Omental fat pad (tissue), 4 donors: Measurements from ENCODE around the gene TAS1R1. TPM values are rescaled to one million over a fixed set of nuclear protein-coding genes. Genes with fewer than 3 reads are reported as not detected.
A peak's percentile ranks its signal among the peaks of the same experiment; 100 is the strongest.

Source experiments
- ATAC-seq: fragments of 150-250 bp; one replicate; pipeline ENCODE4 v1.9.1; 2016; ENCODE audit warnings: mild to moderate bottlenecking, moderate library complexity; ENCODE audit not compliant: low FRiP score
- DNase-seq: peaks from one replicate; pipeline ENCODE4 v3.0.0-alpha.2; 2019; ENCODE audit warnings: low spot score
- CTCF ChIP-seq, 3 donors: fragments of 450-650 bp; IDR thresholded peaks; one replicate each; pipeline ENCODE4 v1.5.1; 2016 to 2017; ENCODE audit warnings: antibody characterized with exemption in 3 of 3, mild to moderate bottlenecking in 3 of 3, moderate library complexity in 2 of 3
- total RNA-seq, 4 donors: library from RNA; depleted of rRNA; stranded (reverse); fragments of >200 nt; gene quantifications; one replicate each; pipeline ENCODE4 v1.1.0, GENCODE V29; 2016

TAS1R1 gene
- total RNA-seq, 4 donors from 2014 or later: 0.19 TPM; not detected in 3

GRCh38 chr1:6590046-6590445, 34.9 kb downstream of the TAS1R1 start:
- TF ChIP-seq CTCF (IDR thresholded peaks at IDR 0.05): no peak
- DNase-seq: no peak
- no peak for ATAC-seq

DNA sequence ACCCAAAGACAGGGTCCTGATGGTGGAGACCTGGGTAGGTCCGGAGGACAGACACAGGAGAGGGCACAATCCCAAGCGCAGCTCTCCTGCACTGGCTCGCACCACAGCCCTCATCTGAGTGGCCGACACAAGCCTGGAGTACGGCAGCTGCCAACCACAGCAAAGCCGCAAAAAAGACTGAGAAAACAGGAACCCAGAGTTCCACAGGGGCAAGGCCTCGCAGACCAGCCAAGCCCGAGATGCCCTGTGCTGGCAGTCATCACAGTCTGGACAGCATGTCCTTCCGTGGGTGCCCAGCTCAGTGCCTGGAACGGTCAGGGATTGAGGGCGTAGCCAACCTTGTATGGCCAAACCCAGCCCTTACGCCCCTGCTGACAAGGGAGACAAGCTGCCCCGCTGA, 36.1 kb downstream of the TAS1R1 start:
- no peak for DNase-seq
- peak; percentile 30 for ATAC-seq
- no peak for TF ChIP-seq CTCF (IDR thresholded peaks at IDR 0.05)

- ATAC-seq (no peak), DNase-seq (no peak)
- TF ChIP-seq CTCF (IDR thresholded peaks at IDR 0.05): no peak
Observed at GRCh38 chr1:6591644-6592043, 36.5 kb downstream of the TAS1R1 start.

DNA sequence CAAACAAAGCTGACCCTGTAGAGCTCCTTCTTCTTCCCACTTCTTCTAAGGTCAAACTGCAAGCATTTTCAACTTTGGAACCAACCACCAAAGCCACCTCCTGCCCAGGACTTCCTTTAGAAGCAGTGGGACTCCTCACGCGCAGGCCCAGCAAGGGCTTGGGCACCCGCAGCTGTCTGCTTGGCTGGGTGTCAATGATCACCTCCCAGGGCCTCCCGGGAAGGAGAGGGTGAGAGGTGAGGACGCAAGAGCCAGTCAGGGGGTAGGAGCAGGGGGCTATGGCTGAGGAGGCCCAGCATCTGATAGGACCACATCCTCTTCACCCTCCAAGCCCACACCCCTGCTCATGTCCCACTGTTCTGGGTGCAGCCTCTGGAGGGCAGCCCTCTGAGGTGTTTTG, 37.3 kb downstream of the TAS1R1 start:
- ATAC-seq: no peak
- DNase-seq: no peak
- TF ChIP-seq CTCF (IDR thresholded peaks at IDR 0.05): no peak

GRCh38 chr1:6592865-6593593, 37.9 kb downstream of the TAS1R1 start:
- ATAC-seq (no peak), DNase-seq (no peak)
- TF ChIP-seq CTCF (IDR thresholded peaks at IDR 0.05): no peak

GRCh38 chr1:6593810-6594209, 38.7 kb downstream of the TAS1R1 start:
- ATAC-seq (no peak), DNase-seq (no peak)
- no peak for TF ChIP-seq CTCF (IDR thresholded peaks at IDR 0.05)

GRCh38 chr1:6594977-6595740, 40.1 kb downstream of the TAS1R1 start:
- TF ChIP-seq CTCF (IDR thresholded peaks at IDR 0.05): no peak
- ATAC-seq: no peak
- DNase-seq: no peak
